H4 (cell line): ENCODE data around the gene TLE1. TPM values are rescaled to one million over a fixed set of nuclear protein-coding genes. Genes with fewer than 3 reads are reported as not detected.

Experiments used
- DNase-seq: peaks from one replicate; pipeline ENCODE4 v3.0.0-alpha.2; 2015; ENCODE audit warnings: low spot score
- total RNA-seq: library from RNA; depleted of rRNA; stranded (reverse); fragments of >200 nt; shearing (Covaris generic); gene quantifications from 2 replicates; pipeline ENCODE4 v1.2.3, GENCODE V29; 2014

The TLE1 gene
- total RNA-seq, 1 experiment from 2014 or later = 8.7 TPM

GRCh38 chr9:81686614-81687520, 2.5 kb downstream of the TLE1 start:
- peak; percentile 76 for DNase-seq

GRCh38 chr9:81685763-81686613, 3.4 kb downstream of the TLE1 start:
- peak; percentile 39 for DNase-seq

- DNase-seq = no peak
These were observed 4.7 kb downstream of the TLE1 start for GRCh38 chr9:81684635-81685034.

GRCh38 chr9:81683704-81684103, 5.6 kb downstream of the TLE1 start:
- no peak for DNase-seq

GRCh38 chr9:81683238-81683637, 6.1 kb downstream of the TLE1 start:
- DNase-seq = no peak

- peak; percentile 55 for DNase-seq
These were observed 6.5 kb downstream of the TLE1 start for GRCh38 chr9:81682797-81683196.

GRCh38 chr9:81682177-81682576, 7.2 kb downstream of the TLE1 start:
- no peak for DNase-seq

- no peak for DNase-seq
These were observed 8.8 kb downstream of the TLE1 start for GRCh38 chr9:81680506-81680905.

GRCh38 chr9:81680006-81680405, 9.3 kb downstream of the TLE1 start:
- DNase-seq = no peak

- no peak for DNase-seq
These were observed 11.3 kb downstream of the TLE1 start for GRCh38 chr9:81678088-81678487.

- no peak for DNase-seq
These were observed 13.0 kb downstream of the TLE1 start for GRCh38 chr9:81676395-81676794.

- DNase-seq = no peak
These were observed 16.0 kb downstream of the TLE1 start for GRCh38 chr9:81673310-81673709.

GRCh38 chr9:81671880-81672280, 17.5 kb downstream of the TLE1 start:
- DNase-seq = no peak

GRCh38 chr9:81669866-81670265, 19.5 kb downstream of the TLE1 start:
- DNase-seq = no peak

- DNase-seq = no peak
These were observed 20.2 kb downstream of the TLE1 start for GRCh38 chr9:81669041-81669651.

GRCh38 chr9:81666123-81666522, 23.2 kb downstream of the TLE1 start:
- DNase-seq = no peak

- no peak for DNase-seq
These were observed 23.9 kb downstream of the TLE1 start for GRCh38 chr9:81665322-81665871.

GRCh38 chr9:81664638-81665222, 24.6 kb downstream of the TLE1 start:
- DNase-seq = no peak

GRCh38 chr9:81661339-81661738, 28.0 kb downstream of the TLE1 start:
- DNase-seq = no peak

- DNase-seq = no peak
These were observed 32.4 kb downstream of the TLE1 start for GRCh38 chr9:81656871-81657337.

- no peak for DNase-seq
These were observed 33.3 kb downstream of the TLE1 start for GRCh38 chr9:81656004-81656403.
